Smooth muscle cell (in vitro differentiated cells): Measurements from ENCODE around the gene EN1. TPM values are rescaled to one million over a fixed set of nuclear protein-coding genes. Genes with fewer than 3 reads are reported as not detected.
A peak's percentile ranks its signal among the peaks of the same experiment; 100 is the strongest.

Source experiments
- DNase-seq: peaks from one replicate; lab custom pipeline; 2025; ENCODE audit not compliant: unreplicated experiment; lab: John Stamatoyannopoulos, UW
- H2AFZ ChIP-seq: fragments of 200-600 bp; sonication (generic); 2 replicates; pipeline ENCODE4 v1.6.0; 2016; ENCODE audit warnings: antibody characterized with exemption, low read depth, mild to moderate bottlenecking
- H3F3A ChIP-seq: fragments of 200-600 bp; sonication (generic); 2 replicates; pipeline ENCODE4 v1.6.0; 2017; ENCODE audit warnings: antibody characterized with exemption, low read depth
- H3K27ac ChIP-seq: fragments of 200-600 bp; sonication (generic); 2 replicates; pipeline ENCODE4 v1.5.1; 2016; ENCODE audit warnings: low read depth, mild to moderate bottlenecking
- H3K27me3 ChIP-seq: fragments of 200-600 bp; sonication (generic); 2 replicates; pipeline ENCODE4 v1.6.1; 2016; ENCODE audit warnings: low read depth, mild to moderate bottlenecking
- H3K36me3 ChIP-seq: fragments of 200-600 bp; sonication (generic); 2 replicates; pipeline ENCODE4 v1.5.1; 2016; ENCODE audit warnings: low read depth
- H3K4me1 ChIP-seq: fragments of 200-600 bp; sonication (generic); 2 replicates; pipeline ENCODE4 v1.5.1; 2016; ENCODE audit warnings: low read depth
- H3K4me2 ChIP-seq: fragments of 200-600 bp; sonication (generic); 2 replicates; pipeline ENCODE4 v1.6.0; 2016; ENCODE audit warnings: mild to moderate bottlenecking
- H3K4me3 ChIP-seq: fragments of 200-600 bp; sonication (generic); 2 replicates; pipeline ENCODE4 v1.5.1; 2016; ENCODE audit warnings: mild to moderate bottlenecking
- H3K79me2 ChIP-seq: fragments of 200-600 bp; sonication (generic); 2 replicates; pipeline ENCODE4 v1.6.0; 2016; ENCODE audit warnings: low read depth, mild to moderate bottlenecking
- H3K9ac ChIP-seq: fragments of 200-600 bp; sonication (generic); 2 replicates; pipeline ENCODE4 v1.6.0; 2016; ENCODE audit warnings: low read depth
- H3K9me3 ChIP-seq: fragments of 200-600 bp; sonication (generic); replicated peaks from 2 replicates; pipeline ENCODE4 v1.5.1; 2016; ENCODE audit warnings: low read depth
- H4K20me1 ChIP-seq: fragments of 200-600 bp; sonication (generic); 2 replicates; pipeline ENCODE4 v1.6.0; 2016; ENCODE audit warnings: low read depth
- CTCF ChIP-seq: fragments of 200-600 bp; sonication (generic); IDR thresholded peaks from 2 replicates; pipeline ENCODE4 v1.5.1; 2017; ENCODE audit warnings: borderline replicate concordance, mild to moderate bottlenecking, antibody characterized with exemption; ENCODE audit not compliant: insufficient read depth, poor library complexity, severe bottlenecking
- WGBS: methylation state at CpG from one replicate; pipeline ENCODE4 v1.1.7; 2016; ENCODE audit warnings: low lambda C conversion rate; 5-methylcytosine and 5-hydroxymethylcytosine counted together
- polyA plus RNA-seq: library from polyadenylated mRNA; unstranded; fragments of >200 nt; fragmentation: Nextera tagmentation; extraction: Ambion mirVana; gene quantifications from 2 replicates; pipeline ENCODE4 v1.2.1, GENCODE V29; 2016
- total RNA-seq: library from RNA; depleted of rRNA; stranded (reverse); fragments of >200 nt; gene quantifications from 2 replicates; pipeline ENCODE4 v1.2.3, GENCODE V29; 2014

The EN1 gene
- total and polyA plus RNA-seq, 2 experiments from 2014 or later = 3.0 to 3.4 TPM

- H3K9me3 ChIP-seq = no peaks in the 10 kb centered on the region
- no peak for TF ChIP-seq CTCF
- no peak overlapping the region for H3K9ac ChIP-seq
- H3K27ac ChIP-seq = no peak overlapping the region
- no peaks in the 10 kb centered on the region for H3F3A ChIP-seq
- peak overlapping the region; percentile 99 for H3K4me2 ChIP-seq
- peaks cover 6% of the 10 kb centered on the region for H3K4me1 ChIP-seq
- no peak overlapping the region for H2AFZ ChIP-seq
- H3K36me3 ChIP-seq = no peaks in the 10 kb centered on the region
- peak overlapping the region; percentile 64 for H3K4me3 ChIP-seq
- H3K79me2 ChIP-seq = peaks cover 3% of the 10 kb centered on the region
- H4K20me1 ChIP-seq = no peaks in the 10 kb centered on the region
- 1% methylated on average over 35 of the region's 35 CpGs for WGBS
- peaks cover 99% of the 10 kb centered on the region for H3K27me3 ChIP-seq
- DNase-seq = no peak
Observed at GRCh38 chr2:118847762-118848172, 319 bp upstream of the EN1 start.

- peak overlapping the region; percentile 64 for H3K4me3 ChIP-seq
- H3K36me3 ChIP-seq = no peaks in the 10 kb centered on the region
- peaks cover 3% of the 10 kb centered on the region for H3K79me2 ChIP-seq
- DNase-seq = no peak
- no peak overlapping the region for H3K9ac ChIP-seq
- no peaks in the 10 kb centered on the region for H3F3A ChIP-seq
- H3K4me2 ChIP-seq = peak overlapping the region; percentile 99
- 1% methylated on average over 42 of the region's 63 CpGs for WGBS
- peaks cover 99% of the 10 kb centered on the region for H3K27me3 ChIP-seq
- no peak overlapping the region for H2AFZ ChIP-seq
- no peak for TF ChIP-seq CTCF
- H4K20me1 ChIP-seq = no peaks in the 10 kb centered on the region
- no peak overlapping the region for H3K27ac ChIP-seq
- H3K9me3 ChIP-seq = no peaks in the 10 kb centered on the region
- H3K4me1 ChIP-seq = peaks cover 10% of the 10 kb centered on the region
Observed at GRCh38 chr2:118846442-118846952, 951 bp downstream of the EN1 start.

- H2AFZ ChIP-seq = no peak overlapping the region
- no peaks in the 10 kb centered on the region for H4K20me1 ChIP-seq
- 6% methylated on average over 43 of the region's 47 CpGs for WGBS
- peak overlapping the region; percentile 64 for H3K4me3 ChIP-seq
- TF ChIP-seq CTCF = no peak
- H3K27ac ChIP-seq = peak overlapping the region; percentile 13
- no peaks in the 10 kb centered on the region for H3K9me3 ChIP-seq
- H3K27me3 ChIP-seq = peaks cover 99% of the 10 kb centered on the region
- H3K9ac ChIP-seq = peak overlapping the region; percentile 10
- H3K36me3 ChIP-seq = no peaks in the 10 kb centered on the region
- H3K79me2 ChIP-seq = peaks cover 3% of the 10 kb centered on the region
- H3K4me1 ChIP-seq = peaks cover 10% of the 10 kb centered on the region
- H3K4me2 ChIP-seq = peak overlapping the region; percentile 77
- H3F3A ChIP-seq = no peaks in the 10 kb centered on the region
- no peak for DNase-seq
Observed at GRCh38 chr2:118845522-118846441, 1.7 kb downstream of the EN1 start.
